Fibroblast of lung (primary cell): ENCODE results near the gene CTRB1.

Experiments
- EZH2 ChIP-seq: IDR thresholded peaks from 2 replicates; pipeline ENCODE4 v1.5.1; 2012; ENCODE audit warnings: low read length, control low read depth, mild to moderate bottlenecking; ENCODE audit errors: missing control alignments
- TF ChIP-seq, protein P1 (sequence below), 2 donors: IDR thresholded peaks in 1 of 2; conservative IDR thresholded peaks in 1 of 2; 1 replicate in 1 of 2; 2 replicates in 1 of 2; pipeline ENCODE4 v1.5.1; 2011 to 2012; ENCODE audit warnings: low read length in 2 of 2, control low read depth in 1 of 2, inconsistent platforms in 1 of 2, low read depth in 1 of 2, mild to moderate bottlenecking in 1 of 2

DNA sequence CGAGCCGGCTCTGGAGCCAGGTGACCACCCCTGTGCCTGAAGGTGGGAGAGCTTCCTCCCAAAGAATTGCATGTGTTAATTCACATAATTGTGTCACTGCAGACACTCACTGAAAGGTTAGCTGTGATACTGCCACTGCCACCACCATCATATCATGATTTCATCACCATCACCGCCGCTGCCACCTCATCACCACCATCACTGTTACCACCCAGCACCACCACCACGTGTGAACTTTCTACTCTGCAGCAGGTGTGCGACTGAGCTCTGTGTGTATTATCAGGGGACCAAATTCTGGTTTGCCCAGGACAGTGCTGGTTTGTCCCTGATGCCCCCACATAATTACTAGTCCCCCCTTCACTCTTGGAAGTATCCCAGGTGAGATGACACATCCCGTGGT is 17.4 kb downstream of the CTRB1 start:
- TF ChIP-seq, protein P1, sequence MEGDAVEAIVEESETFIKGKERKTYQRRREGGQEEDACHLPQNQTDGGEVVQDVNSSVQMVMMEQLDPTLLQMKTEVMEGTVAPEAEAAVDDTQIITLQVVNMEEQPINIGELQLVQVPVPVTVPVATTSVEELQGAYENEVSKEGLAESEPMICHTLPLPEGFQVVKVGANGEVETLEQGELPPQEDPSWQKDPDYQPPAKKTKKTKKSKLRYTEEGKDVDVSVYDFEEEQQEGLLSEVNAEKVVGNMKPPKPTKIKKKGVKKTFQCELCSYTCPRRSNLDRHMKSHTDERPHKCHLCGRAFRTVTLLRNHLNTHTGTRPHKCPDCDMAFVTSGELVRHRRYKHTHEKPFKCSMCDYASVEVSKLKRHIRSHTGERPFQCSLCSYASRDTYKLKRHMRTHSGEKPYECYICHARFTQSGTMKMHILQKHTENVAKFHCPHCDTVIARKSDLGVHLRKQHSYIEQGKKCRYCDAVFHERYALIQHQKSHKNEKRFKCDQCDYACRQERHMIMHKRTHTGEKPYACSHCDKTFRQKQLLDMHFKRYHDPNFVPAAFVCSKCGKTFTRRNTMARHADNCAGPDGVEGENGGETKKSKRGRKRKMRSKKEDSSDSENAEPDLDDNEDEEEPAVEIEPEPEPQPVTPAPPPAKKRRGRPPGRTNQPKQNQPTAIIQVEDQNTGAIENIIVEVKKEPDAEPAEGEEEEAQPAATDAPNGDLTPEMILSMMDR (conservative IDR thresholded peaks at IDR 0.05 in 1 of 2, IDR thresholded peaks at IDR 0.05 in 1 of 2; ENCODE audit: low read depth in 1 of 2, low read length in 2 of 2): no peak
- TF ChIP-seq EZH2: no peak
